Tibial nerve (tissue), 4 donors: ENCODE results near the gene GALR1.

Experiments used
- EP300 ChIP-seq, 2 donors: sonication (generic); formaldehyde crosslinking; IDR thresholded peaks; one replicate each; pipeline ENCODE4 v1.6.1; 2017; ENCODE audit warnings: antibody characterized with exemption in 2 of 2, mild to moderate bottlenecking in 1 of 2
- POLR2A ChIP-seq, 2 donors: fragments of 450-650 bp; IDR thresholded peaks; one replicate each; pipeline ENCODE4 v1.6.1; 2017; ENCODE audit warnings: antibody characterized with exemption in 2 of 2, mild to moderate bottlenecking in 2 of 2, moderate library complexity in 2 of 2
- TF ChIP-seq, protein P1 (sequence below), 5 experiments: fragments of 200-600 bp in 3 of 5; fragments of 450-650 bp in 2 of 5; sonication (generic) in 3 of 5; IDR thresholded peaks; one replicate each; pipeline ENCODE4 v1.5.1; 2016 to 2019; ENCODE audit warnings: antibody characterized with exemption in 5 of 5, mild to moderate bottlenecking in 3 of 5, moderate library complexity in 2 of 5

DNA sequence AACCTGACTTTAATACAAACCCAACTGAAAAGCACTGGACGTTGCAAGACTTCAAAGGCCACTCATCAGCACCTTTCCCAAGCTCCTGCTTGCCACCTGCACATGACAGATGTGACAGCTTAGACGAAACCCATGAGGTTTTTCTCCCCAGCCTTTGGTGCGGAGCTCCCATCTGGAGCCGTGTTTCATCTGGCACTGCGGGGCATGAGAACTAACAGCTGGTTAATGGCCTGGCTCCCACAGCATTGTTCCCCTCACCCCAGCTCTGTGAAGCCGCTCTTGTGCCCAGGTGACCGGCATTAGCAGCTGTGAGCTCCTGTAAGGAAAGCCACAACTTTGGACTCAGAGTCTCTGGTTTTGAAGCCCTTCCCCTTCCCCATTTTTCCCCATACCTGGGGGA is 50.9 kb downstream of the GALR1 start:
- TF ChIP-seq, protein P1, sequence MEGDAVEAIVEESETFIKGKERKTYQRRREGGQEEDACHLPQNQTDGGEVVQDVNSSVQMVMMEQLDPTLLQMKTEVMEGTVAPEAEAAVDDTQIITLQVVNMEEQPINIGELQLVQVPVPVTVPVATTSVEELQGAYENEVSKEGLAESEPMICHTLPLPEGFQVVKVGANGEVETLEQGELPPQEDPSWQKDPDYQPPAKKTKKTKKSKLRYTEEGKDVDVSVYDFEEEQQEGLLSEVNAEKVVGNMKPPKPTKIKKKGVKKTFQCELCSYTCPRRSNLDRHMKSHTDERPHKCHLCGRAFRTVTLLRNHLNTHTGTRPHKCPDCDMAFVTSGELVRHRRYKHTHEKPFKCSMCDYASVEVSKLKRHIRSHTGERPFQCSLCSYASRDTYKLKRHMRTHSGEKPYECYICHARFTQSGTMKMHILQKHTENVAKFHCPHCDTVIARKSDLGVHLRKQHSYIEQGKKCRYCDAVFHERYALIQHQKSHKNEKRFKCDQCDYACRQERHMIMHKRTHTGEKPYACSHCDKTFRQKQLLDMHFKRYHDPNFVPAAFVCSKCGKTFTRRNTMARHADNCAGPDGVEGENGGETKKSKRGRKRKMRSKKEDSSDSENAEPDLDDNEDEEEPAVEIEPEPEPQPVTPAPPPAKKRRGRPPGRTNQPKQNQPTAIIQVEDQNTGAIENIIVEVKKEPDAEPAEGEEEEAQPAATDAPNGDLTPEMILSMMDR (IDR thresholded peaks at IDR 0.05): no peak
- TF ChIP-seq EP300 (IDR thresholded peaks at IDR 0.05): no peak
- no peak for TF ChIP-seq POLR2A (IDR thresholded peaks at IDR 0.05)
